Stimulated activated CD8-positive, alpha-beta memory T cell treated with anti-CD3 and anti-CD28 coated beads, Interleukin-2, amount 100 ng/mL, for 48 hours (primary cell): ENCODE results near the gene TMEM61.
"Not testable (repeated sequence)": the region's sequence is repeated elsewhere in the genome, so short reads cannot be mapped to it uniquely, and the experiment has no call there.

ENCODE experiments used
- DNase-seq, 2 donors: peaks; one replicate each; pipeline ENCODE4 v3.0.0-alpha.2; 2020; ENCODE audit warnings: low read depth in 2 of 2

The TMEM61 gene

DNA sequence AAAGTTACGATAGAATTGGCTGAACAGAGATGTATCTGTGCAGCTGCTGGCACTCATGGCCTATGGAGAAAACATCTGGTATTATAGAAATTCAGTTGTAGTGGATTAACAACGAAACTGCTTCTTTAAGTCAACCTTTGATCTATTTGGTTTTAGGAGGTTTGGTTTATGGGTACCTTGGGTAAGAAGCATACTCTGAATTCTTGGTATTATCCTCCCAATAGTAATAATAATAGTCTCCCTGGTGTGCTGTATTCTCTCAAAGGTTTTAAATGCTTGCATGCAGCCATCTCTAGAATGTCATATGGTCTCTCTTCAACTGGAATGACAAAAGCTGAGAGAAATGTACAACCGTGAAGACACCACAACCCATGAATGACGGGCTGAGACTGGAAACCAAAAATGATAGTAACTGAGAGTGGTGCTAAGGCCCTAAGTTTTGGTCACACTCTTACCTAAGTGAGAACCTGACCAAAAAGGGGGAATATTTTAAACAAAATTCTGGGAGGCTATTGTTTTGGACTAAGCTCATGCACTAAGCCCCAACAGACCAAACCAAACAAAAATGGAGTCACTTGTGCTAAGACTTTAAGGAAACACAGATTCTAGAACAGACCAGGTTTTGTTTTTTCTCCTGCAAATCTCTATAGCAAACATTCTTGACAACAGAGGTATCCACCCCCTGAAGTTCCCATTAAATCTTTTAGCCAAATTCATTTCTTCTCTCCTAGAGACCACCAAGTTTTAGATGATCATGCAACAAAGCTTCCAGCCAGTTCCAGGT, 17.6 kb upstream of the TMEM61 start:
- DNase-seq, result no peak

DNA sequence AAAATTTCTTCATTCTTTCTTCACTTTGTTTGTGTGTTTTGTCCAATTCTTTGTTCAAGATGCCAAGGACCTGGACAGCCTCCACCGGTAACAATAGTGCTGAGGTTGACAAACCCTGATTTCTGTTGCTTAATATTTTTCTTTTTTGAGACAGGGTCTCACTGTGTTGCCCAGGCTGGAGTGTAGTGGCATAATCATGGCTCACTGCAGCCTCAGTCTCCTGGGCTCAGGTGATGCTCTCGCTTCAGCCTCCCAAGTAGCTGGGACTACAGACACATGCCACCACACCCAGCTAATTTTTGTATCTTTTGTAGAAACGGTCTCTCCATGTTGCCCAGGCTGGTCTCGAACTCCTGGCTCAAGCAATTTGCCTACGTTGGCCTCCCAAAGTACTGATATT, 16.6 kb upstream of the TMEM61 start:
- not testable (repeated sequence) for DNase-seq

DNA sequence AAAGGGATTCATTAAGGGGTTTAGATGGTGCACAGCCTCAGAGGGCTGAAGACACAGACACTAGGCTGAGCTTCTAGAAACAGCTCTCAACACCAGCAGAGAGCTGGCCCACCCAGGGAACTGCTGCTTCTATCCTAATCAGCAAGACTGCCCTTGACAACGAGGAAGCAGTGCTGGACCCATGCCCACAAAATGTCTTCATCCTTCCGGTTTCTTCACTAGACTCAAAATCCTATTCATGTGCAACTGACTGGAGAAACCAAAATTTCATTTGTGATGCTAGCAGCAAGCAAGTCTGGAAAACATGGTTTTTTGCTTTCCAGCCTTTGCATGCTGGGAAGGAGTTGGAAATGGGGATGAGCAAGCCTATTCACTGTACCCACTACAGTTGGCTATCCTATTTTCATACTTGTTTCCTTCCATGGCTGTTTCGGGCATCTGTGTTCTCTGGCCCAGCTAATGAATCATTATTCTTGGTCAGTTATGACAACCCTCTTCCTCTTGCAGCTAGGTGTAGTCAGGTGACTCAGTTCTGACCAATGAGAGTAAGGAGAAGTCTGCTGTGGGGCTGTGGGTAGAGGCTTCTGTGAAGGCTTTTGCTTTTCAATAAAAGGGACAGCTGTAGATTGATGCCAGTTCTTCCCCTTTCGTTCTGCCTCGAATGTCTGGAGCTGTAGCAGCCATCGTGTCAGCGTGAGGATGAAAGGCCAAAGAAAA, 14.6 kb upstream of the TMEM61 start:
- DNase-seq, result no peak

DNA sequence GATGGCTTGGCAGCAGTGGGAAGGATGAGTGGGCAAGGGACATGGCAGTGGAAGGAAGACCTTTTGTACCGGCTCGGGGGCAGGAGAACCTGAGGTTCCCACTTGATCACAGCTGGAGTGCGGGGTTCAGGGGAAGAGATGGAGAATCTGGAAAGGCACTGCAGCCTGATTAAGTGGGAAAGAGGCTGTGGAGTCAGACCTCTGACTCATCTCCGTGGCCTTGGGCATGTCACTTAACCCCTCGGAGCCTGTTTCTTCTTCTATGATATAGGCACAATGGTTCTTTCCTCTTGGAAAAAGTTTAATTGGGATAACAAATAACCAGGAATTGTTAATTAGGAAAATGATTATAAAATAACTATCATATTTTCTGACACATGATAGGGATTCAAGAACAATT, 13.1 kb upstream of the TMEM61 start:
- no peak for DNase-seq

DNA sequence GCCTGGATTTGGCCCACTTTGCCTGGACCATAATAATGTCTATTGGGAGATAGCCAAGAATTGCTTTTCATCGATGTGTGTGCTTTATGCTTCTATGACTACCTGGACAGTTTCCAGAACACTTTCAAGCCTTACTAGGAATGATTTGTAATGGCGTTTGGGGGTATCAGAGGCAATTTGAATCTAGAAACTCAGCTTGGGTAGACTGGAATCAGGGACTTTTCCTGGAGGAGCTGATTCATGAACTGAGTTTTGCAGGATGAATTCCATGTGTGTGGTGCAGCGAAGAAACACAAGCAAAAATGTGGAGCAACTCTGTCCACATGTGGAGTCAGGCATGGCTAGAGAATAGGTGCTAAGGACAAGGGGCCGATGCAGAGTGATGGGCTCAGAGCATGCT, 11.9 kb upstream of the TMEM61 start:
- no peak for DNase-seq

DNA sequence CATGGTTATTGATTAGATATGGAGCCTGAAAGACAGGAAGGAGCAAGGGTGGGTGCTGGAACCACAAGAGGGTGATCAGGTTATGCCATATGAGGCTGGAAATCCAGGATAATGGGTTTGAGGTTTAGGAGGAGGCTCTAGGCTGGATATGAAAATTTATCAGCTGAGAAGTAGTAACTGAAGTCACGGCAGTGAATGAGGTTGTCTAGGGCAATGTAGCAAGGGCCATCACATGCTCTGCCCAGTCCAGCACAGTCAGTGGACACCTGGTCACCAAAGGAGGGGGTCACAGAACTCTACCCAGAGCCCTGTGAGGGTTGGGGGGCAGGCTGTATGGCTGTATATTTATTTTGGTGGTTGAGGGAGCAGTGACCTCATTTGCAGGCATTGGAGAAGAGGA, 10.5 kb upstream of the TMEM61 start:
- no peak for DNase-seq

DNA sequence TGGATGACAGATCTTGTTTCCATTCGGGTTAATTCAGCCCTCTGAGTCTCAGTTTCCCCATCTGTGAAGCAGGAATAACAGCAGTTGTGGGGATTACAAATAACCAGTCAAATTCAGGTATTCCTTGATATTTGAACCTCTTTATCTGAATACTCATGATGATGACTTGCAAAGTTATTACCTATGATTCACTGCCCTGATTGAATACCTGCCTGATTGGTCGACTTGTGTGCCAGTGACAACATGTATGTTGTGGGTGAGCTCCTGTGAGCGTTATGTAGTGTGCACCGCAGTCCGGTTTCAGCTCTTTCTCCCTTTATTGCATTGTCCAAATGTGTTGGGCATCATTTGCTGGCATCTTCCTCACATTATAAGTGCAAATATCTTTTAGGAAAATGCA, 9.5 kb upstream of the TMEM61 start:
- no peak for DNase-seq

DNA sequence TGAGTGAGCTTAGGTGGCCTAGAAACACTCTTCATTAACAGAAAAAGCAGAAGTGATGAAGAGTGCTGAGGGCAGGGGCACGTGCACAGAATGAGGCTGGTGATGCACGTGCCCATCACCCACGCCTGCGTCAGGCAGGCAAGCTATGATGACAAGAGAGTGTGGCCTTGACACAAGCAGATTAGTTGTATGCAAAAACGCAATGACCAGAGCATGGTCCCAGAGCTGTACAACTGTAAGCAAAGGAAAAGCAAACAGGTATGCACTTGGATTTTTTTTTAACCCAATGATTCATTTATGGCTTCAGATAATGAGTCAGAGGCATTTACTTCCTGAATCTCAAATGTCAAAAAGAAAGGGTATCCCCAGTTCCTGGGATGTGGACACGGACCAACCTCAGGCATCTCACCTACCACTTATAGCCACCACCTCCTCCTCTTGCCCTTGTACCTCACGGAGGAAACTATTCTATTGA, 9.1 kb upstream of the TMEM61 start:
- DNase-seq, result no peak

DNA sequence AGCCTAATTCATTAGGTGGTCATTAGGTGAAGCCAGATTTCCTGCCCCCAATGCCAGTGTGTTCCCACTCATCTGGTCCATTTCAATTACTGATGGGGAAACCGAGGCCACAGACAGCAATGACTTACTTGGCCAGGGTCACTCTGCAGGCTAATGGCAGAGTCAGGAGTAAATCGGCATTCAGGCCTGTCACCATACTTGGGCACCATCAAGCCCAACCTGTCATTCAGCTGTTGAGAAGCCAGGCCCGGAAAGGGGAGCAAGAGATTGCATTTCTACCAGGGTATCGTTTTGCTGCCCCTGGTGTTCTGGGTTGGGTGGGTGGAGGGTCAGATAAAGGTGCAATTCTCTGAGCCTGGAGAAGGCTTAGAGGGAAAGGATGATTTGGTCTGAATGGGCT, 8.0 kb upstream of the TMEM61 start:
- DNase-seq, result no peak

DNA sequence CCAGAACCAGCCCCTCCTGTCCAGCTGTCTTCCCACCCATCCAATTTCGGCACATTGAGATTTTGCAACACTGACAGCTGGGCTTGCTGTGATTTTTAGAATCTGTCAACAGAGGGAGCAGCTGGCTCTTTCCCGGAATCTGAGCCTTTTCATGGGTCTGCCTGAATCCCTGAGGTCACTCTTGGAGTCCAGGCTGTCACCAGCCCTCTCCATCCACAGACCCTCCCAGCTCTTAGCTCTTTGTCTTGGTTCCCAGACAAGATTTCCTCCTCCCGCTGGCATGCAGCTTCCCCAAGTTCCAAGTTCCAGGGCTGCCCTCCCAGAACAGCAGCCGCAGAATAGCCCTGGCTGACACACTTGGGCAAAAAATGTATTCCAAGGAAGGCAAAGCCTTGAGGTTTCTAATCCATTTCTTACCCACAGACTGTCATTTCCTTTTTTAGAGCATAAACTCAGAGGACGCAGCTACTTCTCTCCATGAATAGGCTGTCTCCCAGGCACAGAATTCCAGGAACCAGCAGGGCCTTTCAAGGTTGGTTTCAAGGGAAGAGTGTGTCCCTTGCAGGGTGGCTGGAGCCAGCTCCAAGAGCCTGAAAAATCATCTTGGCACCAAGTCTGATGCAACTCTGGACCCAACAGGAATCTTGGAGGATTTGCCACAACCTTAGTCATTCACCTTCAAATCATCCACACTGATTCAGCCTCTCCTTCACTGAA, 7.1 kb upstream of the TMEM61 start:
- no peak for DNase-seq

DNA sequence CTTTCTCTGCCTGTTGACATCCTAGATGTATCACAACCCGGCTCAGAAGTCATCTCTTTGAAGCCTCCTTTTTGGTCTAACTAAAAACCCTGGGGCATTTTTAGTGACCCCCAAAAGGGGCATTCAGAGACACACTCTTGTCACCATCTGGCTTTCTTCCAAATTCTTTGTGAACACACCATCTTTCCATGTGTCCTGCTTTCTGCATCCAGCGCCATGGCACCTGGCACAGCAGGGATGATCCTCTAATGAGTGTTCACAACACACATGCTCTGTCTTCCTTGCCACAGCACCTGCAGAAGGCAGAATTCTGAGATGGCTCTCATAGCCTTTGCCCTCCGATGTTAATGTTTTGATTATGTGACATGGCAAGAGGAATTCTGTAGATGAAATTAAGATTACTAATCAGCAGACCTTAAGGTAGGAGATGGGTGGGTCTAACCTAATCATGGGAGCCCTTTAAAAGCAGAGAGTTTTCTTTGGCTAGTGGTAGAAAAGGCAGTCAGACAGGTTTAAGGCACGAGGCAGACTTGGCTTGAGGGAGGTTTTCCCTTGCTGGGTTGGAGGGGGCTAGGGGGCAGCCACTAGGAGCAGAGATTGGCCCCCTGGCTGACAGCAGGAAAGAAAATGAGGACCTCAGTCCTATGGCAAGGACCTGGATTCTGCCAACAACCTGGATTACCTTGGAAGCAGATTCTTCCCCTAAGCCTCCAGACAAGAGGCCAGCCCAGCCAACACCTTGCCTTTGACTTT, 4.9 kb upstream of the TMEM61 start:
- DNase-seq, result no peak

DNA sequence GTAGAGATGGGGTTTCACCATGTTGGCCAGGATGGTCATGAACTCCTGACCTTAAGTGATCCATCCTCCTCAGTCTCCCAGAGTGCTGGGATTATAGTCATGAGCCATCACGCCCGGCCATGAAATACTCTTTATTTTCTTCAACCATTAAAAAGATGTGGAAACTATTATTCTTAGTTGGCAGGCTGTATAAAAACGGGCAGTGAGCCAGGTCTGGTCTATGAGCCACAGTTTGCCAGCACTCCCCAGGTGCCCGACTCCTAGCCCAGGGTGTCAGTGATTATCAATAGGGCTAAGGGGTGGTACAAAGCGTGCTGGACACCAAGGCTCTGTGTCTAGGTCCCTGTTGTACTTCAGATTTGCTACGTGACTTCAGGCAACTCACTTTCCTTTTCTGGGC, 3.7 kb upstream of the TMEM61 start:
- DNase-seq, result no peak

DNA sequence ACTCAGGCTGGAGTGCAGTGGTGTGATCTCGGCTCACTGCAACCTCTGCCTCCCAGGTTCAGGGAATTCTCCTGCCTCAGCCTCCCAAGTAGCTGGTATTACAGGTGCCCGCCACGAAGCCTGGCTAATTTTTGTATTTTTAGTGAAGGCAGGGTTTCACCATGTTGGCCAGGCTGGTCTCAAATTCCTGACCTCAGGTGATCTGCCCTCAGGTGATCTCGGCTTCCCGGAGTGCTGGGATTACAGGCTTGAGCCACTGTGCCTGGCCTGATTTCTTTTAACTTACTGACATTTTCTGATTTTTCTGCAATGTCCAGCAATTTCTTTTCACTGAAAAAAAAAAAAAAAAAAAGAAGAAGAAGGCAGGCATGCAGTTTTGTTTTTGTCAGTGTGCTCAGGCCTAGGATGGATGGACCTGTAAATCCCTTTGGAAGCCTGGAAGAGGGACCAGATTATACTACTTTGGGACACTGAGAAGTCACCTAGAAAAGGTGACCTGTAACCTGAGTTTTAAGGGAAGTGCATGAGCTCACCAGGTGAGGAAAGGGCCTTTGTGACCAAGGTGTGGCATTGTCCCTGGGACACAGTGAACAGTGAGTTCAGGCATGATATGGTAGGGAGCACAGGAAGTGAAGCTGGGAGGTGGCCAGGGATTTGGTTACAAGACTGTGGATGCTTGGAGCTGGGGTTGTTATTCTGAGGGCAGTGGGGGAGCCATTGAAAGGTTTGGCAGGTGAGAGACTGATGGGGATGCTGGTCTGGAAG, 2.7 kb upstream of the TMEM61 start:
- DNase-seq, result no peak

DNA sequence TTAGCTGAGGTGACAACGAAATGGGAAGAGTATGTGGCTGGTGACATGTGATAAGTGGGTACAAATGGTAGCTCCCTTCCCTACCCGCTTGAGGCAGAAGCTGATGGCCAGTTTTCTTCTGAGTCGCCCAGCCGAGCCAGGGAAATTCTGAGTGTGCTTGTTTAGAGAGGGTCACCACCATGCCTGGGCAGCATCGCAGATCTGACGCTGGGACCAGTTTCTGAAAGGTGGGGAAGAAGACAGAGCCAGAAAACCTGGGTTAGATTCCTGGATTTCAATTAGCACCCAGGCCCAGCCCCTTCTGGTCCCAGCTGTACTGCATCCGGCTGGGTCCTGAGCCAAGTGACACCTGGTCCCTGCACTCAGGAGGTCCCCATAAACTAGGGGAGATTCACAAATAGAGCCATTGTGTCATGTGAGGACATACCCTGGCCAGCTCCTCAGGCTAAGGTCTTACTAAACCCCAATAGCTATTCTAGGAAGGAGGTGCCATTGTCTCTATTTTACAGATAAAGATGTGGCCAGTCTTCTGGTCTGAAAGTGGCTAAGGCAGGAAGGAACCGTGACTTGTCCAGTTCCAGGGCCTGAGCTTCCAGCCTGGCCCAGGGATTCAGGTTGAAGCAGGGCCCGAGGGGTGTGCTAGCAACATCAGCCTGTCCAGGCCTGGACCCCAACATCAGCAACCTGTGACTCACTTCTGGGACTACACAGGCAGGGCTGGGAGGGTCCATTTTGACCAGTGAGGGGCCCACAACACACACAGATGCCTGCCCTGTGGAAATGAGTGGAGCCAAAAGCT, 1.7 kb upstream of the TMEM61 start:
- no peak for DNase-seq

DNA sequence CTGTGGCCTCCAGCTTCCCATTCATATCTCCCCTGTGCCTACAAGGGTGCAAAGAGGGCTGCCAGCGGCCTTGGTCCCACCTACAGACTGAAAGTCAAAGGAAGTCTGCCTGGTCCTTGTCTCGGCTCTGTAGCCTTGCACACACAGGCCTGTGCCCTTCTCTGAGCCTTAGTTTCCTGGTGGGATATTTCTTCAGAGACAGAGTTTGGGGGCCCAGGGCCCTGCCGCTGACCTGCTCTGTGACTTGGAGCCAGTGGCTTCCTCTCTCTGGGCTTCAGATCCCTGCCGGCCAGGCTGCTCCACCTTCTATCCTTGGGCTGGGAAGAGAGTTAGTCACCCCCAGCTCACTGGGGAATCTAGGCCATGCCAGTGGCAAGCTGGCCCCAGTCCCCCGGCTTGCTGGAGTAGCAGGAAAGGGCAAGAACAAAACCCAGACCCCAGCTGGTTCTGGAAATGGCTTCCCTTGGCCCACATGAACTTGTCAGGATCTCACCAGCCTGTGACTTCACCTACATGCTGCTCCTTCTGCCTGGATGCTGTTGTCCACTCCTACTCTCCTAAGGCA, 1.0 kb upstream of the TMEM61 start:
- DNase-seq, result no peak

DNA sequence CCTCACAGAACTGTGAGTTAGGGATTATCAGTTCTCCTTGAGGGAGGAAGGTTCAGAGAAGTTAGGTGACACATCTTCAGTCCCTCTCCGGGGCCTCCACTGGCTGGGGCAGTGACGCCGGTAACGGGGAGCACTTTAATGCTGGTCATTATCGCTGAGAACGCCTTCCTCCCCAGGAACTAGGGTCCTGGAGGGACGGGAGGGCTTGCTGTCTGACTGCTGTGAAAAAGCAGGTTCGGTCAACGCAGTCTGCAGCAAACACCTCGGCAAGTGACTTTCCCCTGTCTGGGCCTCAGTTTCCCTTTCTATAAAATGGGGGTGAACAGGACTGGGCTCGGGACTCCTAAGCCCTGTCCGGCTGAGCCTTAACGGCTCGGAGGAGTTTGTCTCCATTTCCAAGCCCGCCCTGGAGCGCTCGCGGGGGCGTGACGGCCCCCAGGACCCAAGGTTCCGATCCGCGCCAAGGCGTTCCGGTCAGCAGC, 341 bp upstream of the TMEM61 start:
- no peak for DNase-seq

DNA sequence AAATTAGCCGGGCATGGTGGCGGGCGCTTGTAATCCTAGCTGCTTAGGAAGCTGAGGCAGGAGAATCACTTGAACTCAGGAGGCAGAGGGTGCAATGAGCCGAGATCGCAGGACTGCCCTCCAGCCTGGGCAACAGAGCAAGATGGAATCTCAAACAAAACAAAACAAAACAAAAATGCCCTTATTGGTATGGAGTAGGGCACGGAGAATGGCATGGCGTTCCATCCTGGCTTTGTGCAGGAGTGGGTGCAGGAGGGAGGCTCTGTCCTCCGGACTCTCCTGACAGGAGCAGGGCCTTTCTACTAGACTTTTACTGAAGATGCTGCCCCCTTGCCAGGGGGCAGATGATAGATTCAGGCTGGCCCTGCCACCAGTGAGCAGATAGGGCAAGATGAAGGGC, 1.0 kb downstream of the TMEM61 start:
- no peak for DNase-seq

DNA sequence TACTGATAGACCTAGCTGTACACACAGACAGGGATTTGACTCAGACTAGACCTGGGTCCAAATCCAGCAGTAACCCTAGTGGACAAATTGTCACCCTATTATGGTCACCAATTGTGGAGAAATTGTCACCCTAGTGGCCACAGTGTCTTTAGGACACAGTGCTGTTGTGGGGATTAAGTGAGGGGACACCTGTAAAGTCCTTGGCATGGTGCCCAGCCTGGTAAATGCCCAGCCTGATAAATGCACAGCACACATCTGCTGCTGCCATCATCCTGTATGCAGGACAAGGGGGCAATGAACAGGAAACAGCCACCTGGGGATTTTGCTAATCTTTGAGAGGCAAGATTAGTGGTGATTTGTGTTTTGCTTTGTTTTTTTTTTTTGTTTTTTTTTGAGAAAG, 2.3 kb downstream of the TMEM61 start:
- DNase-seq, result no peak

DNA sequence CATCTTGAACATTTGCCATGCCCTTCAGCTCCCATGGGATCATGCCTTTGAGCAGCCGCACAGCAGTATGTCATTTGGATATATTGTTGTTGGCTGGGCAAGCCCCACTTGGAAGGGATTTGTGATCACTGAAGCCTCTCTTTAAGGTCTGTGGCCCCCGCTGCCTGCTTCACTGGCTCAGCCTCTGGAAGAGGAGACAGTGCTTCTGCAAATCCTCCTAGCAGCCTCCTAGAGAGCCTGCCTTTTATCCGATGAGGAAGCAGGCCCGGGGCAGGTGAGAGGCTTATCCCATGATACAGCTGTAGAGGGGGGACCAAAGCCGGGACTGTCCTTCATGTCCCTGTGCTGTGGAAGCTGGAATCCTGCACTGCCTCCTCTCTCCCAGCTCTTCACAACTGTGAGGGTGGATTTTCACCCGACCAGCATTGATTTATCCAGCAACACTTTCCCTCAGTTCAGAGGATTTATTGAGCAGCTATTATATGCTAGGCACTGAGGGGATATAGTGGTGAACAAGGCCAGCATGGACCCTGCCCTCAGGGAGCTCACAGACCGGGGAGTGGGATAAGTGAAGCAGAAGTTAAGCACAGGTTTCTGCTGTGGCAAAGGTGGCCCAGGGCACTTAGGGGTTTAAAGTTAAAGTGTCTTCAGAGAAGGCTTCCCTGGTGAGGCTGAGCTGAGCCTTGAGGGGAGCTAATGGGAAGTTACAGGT, 3.9 kb downstream of the TMEM61 start:
- no peak for DNase-seq
